ENCODE measurements around the gene ZNF396.

The ZNF396 gene

GRCh38 chr18:35324926-35325655, 52.0 kb downstream of the ZNF396 start:
- Histone ChIP-seq H3K4me1 (ENCODE audit: control insufficient read depth, insufficient read depth, low read length, poor library complexity, severe bottlenecking) (no peaks in the 10 kb centered on the region), H3K27me3 (replicated peaks; ENCODE audit: control insufficient read depth, insufficient read depth, low read length, poor library complexity, severe bottlenecking) (no peaks in the 10 kb centered on the region), H3K4me3 (ENCODE audit: insufficient read depth, low read depth, low read length, poor library complexity, severe bottlenecking) (no peak overlapping the region), H3K9me3 (ENCODE audit: control insufficient read depth, low read length) (no peaks in the 10 kb centered on the region), H3K36me3 (ENCODE audit: control insufficient read depth, insufficient read depth, low read length) (no peaks in the 10 kb centered on the region), H3K27ac (ENCODE audit: insufficient read depth, low read length, poor library complexity, severe bottlenecking) (no peak overlapping the region)
- no peak for DNase-seq

GRCh38 chr18:35322486-35323458, 54.4 kb downstream of the ZNF396 start:
- Histone ChIP-seq H3K27ac (ENCODE audit: insufficient read depth, low read length, poor library complexity, severe bottlenecking) (no peak overlapping the region), H3K4me3 (ENCODE audit: insufficient read depth, low read depth, low read length, poor library complexity, severe bottlenecking) (no peak overlapping the region), H3K36me3 (ENCODE audit: control insufficient read depth, insufficient read depth, low read length) (no peaks in the 10 kb centered on the region), H3K4me1 (ENCODE audit: control insufficient read depth, insufficient read depth, low read length, poor library complexity, severe bottlenecking) (no peaks in the 10 kb centered on the region), H3K27me3 (replicated peaks; ENCODE audit: control insufficient read depth, insufficient read depth, low read length, poor library complexity, severe bottlenecking) (no peaks in the 10 kb centered on the region), H3K9me3 (ENCODE audit: control insufficient read depth, low read length) (no peaks in the 10 kb centered on the region)
- no peak for DNase-seq

All from effector memory CD4-positive, alpha-beta T cell (primary cell).